ENCODE data around the gene KCNH1.

Gene KCNH1

GRCh38 chr1:210655511-210655910 lies 478.4 kb downstream of the KCNH1 start:
- no peaks in the 10 kb centered on the region for H3K4me1 ChIP-seq (ENCODE audit: control insufficient read depth, insufficient read depth, low read length)
- no peak overlapping the region for H3K4me3 ChIP-seq (ENCODE audit: low read length)
- H3K27ac ChIP-seq (ENCODE audit: low read depth, low read length) = no peak overlapping the region
- H3K36me3 ChIP-seq (ENCODE audit: control insufficient read depth, insufficient read depth, low read length) = no peaks in the 10 kb centered on the region
- no peak overlapping the region for H3K9ac ChIP-seq (ENCODE audit: low read length)
- no peaks in the 10 kb centered on the region for H3K27me3 ChIP-seq (ENCODE audit: control insufficient read depth, insufficient read depth, low read length)

GRCh38 chr1:210654176-210654981 lies 479.6 kb downstream of the KCNH1 start:
- Histone ChIP-seq H3K27ac (ENCODE audit: low read depth, low read length) (no peak overlapping the region), H3K9ac (ENCODE audit: low read length) (no peak overlapping the region), H3K4me1 (ENCODE audit: control insufficient read depth, insufficient read depth, low read length) (no peaks in the 10 kb centered on the region), H3K36me3 (ENCODE audit: control insufficient read depth, insufficient read depth, low read length) (no peaks in the 10 kb centered on the region), H3K27me3 (ENCODE audit: control insufficient read depth, insufficient read depth, low read length) (no peaks in the 10 kb centered on the region), H3K4me3 (ENCODE audit: low read length) (no peak overlapping the region)

DNA sequence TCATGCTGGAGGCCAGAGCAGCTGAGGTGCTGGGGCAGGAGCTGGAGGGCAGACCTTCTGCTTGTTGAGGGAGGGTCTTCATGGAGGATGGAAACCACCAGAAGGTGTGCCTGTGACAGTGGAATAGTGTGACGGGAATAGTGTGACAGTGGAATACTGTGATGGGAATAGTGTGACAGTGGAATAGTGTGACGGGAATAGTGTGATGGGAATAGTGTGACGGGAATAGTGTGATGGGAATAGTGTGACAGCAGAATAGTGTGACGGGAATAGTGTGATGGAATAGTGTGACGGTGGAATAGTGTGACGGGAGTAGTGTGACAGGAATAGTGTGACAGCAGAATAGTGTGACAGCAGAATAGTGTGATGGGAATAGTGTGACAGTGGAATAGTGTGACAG lies 480.2 kb downstream of the KCNH1 start:
- Histone ChIP-seq H3K4me3 (ENCODE audit: low read length) (no peak overlapping the region), H3K27me3 (ENCODE audit: control insufficient read depth, insufficient read depth, low read length) (no peaks in the 10 kb centered on the region), H3K27ac (ENCODE audit: low read depth, low read length) (no peak overlapping the region), H3K9ac (ENCODE audit: low read length) (no peak overlapping the region), H3K36me3 (ENCODE audit: control insufficient read depth, insufficient read depth, low read length) (no peaks in the 10 kb centered on the region), H3K4me1 (ENCODE audit: control insufficient read depth, insufficient read depth, low read length) (no peaks in the 10 kb centered on the region)

DNA sequence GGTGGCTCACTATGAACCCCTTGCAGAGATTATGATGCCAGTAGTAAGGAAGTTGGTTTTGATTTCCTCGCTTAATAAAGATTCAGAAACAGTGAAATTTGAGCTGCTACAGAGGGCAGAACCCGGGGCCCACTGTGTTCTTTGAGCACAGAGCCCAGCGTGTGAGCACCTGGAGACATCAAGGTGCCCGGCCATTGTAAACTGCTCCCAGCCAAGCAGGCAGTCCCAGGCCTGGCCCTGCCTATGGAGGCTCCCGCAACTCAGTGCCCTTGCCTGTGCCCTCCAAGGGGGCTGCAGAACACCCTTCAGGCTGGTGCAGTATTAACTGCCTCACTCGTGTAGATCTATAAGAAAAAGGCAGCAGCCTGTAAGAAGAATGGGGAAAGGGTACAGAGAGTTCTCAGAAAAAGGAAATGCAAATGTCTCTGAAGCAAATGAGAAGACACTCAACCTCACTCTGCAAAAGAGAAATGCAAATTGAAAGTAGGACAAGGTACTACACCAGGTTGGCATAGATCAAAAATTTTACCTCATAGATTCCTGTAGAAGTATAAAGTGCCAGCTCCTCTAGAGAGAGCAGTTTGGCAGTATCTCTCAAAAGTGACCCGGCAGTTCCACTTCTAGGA lies 481.5 kb downstream of the KCNH1 start:
- Histone ChIP-seq H3K4me1 (ENCODE audit: control insufficient read depth, insufficient read depth, low read length) (no peaks in the 10 kb centered on the region), H3K27me3 (ENCODE audit: control insufficient read depth, insufficient read depth, low read length) (no peaks in the 10 kb centered on the region), H3K9ac (ENCODE audit: low read length) (no peak overlapping the region), H3K4me3 (ENCODE audit: low read length) (no peak overlapping the region), H3K36me3 (ENCODE audit: control insufficient read depth, insufficient read depth, low read length) (no peaks in the 10 kb centered on the region), H3K27ac (ENCODE audit: low read depth, low read length) (no peak overlapping the region)

DNA sequence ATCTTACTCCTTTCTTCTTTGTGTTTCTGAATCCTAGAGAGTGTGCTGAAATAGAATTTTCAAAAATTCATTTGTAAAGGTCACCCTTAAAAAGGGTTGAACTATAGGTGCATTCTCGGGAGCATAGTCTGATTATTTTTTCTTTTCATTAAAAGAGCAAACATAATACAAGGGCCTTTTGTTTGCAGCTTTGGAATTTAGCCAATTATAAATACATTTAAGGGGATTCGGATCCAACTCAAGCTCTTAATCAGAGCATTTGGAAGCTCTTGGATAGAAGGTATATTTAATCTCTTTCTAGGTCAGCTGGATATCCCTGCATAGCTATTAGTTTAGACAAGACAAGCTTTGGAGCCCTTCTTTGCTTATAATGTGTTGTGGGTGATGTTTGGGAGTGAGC lies 483.5 kb downstream of the KCNH1 start:
- no peaks in the 10 kb centered on the region for H3K4me1 ChIP-seq (ENCODE audit: control insufficient read depth, insufficient read depth, low read length)
- H3K36me3 ChIP-seq (ENCODE audit: control insufficient read depth, insufficient read depth, low read length) = no peaks in the 10 kb centered on the region
- H3K4me3 ChIP-seq (ENCODE audit: low read length) = no peak overlapping the region
- H3K27ac ChIP-seq (ENCODE audit: low read depth, low read length) = no peak overlapping the region
- H3K27me3 ChIP-seq (ENCODE audit: control insufficient read depth, insufficient read depth, low read length) = no peaks in the 10 kb centered on the region
- H3K9ac ChIP-seq (ENCODE audit: low read length) = no peak overlapping the region

DNA sequence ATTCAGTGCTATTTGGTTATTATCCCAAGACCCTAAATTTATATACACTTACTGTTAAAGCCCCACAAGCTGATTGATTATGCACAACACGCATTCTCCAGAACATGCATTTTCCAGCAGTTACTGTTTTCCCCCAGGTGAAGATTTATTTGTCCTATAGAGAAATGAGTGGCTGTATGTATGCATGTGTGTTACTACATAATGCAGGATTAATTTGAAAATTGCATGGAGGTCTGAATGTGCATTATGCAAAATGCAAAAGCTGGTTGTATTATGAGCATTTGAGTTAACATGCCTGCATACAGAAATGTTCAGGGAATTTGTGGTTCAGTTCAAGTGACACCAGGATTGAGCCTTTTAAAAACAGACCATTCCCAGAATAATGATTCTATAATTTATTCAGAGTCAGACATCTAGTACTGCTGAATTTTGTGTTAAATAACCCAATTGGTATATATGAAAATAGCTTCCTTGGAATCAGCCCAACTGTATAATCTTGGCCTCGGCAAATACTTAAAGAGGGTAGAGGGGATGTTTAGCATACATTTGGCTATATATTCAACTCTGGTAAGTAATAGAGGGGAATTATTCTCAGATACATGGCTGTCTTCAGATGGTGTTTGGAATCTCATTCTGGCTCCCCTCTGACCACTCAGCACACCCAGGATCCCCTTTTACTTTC lies 485.2 kb downstream of the KCNH1 start:
- H3K27ac ChIP-seq (ENCODE audit: low read depth, low read length) = no peak overlapping the region
- no peaks in the 10 kb centered on the region for H3K4me1 ChIP-seq (ENCODE audit: control insufficient read depth, insufficient read depth, low read length)
- no peaks in the 10 kb centered on the region for H3K27me3 ChIP-seq (ENCODE audit: control insufficient read depth, insufficient read depth, low read length)
- H3K36me3 ChIP-seq (ENCODE audit: control insufficient read depth, insufficient read depth, low read length) = no peaks in the 10 kb centered on the region
- H3K4me3 ChIP-seq (ENCODE audit: low read length) = no peak overlapping the region
- no peak overlapping the region for H3K9ac ChIP-seq (ENCODE audit: low read length)

DNA sequence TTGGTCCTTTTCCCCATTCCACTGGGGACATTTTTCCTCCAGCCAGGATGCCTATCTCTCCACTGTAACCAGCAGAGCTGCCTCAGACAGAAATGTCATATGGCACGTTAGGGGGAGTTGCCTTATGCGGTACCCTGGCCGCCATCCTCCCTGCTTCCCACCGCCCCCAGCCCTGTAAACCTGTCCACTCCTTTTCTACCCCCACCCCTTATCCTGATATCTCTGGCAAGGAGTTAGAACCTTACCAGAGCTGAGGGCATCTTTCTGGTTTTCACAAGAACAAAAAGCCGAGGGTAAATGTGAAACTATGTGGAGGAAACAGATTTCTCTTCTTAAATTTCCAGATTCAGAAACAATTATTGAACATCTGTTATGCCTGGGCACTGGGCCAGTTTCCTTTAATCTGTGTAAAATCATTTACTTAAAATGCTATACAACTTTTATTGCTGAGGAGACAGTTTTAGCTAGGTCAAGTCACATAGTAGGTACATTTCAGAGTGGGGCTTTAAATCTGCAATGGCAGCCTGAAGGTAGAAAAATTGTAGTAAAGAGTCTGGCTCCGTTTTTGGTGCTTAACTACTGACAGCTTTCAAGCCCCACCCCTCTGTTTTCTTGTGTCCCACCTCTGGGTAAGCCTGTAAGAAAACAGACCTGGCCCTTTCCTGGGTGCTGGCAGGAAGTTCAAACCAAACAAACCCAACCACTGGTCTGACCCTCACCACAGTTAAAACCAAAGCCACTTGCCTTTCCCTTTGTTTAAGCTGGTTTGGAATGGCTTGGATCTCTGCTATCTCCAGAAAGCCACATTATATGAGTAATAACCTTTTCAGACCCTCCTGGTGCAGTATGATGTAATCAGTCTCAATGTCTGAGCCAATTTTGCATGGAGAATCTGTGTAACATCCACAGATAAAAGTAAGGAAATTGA lies 486.3 kb downstream of the KCNH1 start:
- H3K4me3 ChIP-seq (ENCODE audit: low read length) = no peak overlapping the region
- no peaks in the 10 kb centered on the region for H3K4me1 ChIP-seq (ENCODE audit: control insufficient read depth, insufficient read depth, low read length)
- no peaks in the 10 kb centered on the region for H3K27me3 ChIP-seq (ENCODE audit: control insufficient read depth, insufficient read depth, low read length)
- no peaks in the 10 kb centered on the region for H3K36me3 ChIP-seq (ENCODE audit: control insufficient read depth, insufficient read depth, low read length)
- no peak overlapping the region for H3K9ac ChIP-seq (ENCODE audit: low read length)
- H3K27ac ChIP-seq (ENCODE audit: low read depth, low read length) = no peak overlapping the region

- Histone ChIP-seq H3K4me1 (ENCODE audit: control insufficient read depth, insufficient read depth, low read length) (no peaks in the 10 kb centered on the region), H3K27me3 (ENCODE audit: control insufficient read depth, insufficient read depth, low read length) (no peaks in the 10 kb centered on the region), H3K4me3 (ENCODE audit: low read length) (no peak overlapping the region), H3K9ac (ENCODE audit: low read length) (no peak overlapping the region), H3K36me3 (ENCODE audit: control insufficient read depth, insufficient read depth, low read length) (no peaks in the 10 kb centered on the region), H3K27ac (ENCODE audit: low read depth, low read length) (no peak overlapping the region)
Observed at GRCh38 chr1:210646258-210646616, 487.7 kb downstream of the KCNH1 start.

DNA sequence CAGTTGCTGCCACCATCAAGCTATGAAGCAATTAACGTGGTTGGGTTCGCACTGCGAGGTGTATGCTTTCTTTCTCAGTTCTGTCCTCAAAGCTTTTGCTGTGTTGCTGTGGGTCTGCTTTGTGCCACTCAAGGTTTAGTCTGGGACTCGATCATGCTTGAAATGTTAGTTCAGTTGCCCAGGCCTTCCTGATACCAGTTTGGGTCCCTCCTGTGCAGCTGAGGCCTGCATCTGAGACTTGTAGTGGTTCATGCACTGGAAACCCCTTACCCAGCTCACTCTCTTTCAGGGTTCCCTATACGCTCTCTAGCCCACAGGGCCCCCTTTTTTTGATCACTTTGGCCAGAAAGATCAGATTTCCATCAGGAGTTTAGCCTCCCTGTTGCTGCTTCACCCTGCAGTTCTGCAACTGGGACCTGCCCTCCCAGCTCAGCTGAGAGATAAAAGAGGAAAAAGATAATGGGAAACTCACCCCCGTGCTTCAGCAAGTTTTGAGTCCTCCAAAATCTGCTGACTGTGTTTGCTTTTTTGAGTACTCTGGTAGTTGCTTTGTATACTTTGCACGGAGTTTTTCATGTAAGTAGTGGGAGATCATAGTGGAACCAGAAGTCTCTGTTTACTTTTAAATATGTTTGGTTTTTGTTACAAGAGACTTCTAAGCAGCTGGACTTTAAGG lies 488.2 kb downstream of the KCNH1 start:
- H3K9ac ChIP-seq (ENCODE audit: low read length) = no peak overlapping the region
- no peaks in the 10 kb centered on the region for H3K27me3 ChIP-seq (ENCODE audit: control insufficient read depth, insufficient read depth, low read length)

DNA sequence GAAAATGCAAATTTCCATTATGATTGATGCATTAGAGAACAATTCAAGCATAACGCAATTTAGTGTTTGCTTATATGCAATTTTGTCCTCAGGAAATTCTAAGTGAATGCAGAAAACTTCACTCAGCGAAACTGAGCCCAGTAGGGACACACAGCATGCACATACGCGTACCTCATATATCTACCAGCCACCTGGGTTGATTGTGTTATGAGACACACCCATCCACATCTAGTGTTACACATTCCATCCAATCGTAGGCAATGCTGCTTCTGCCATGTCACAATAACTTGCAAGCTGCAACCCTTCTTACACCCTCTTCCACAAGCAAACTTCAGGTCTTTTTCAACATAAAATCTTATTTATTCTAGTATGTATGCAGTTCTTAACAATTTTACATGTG lies 492.4 kb downstream of the KCNH1 start:
- no peaks in the 10 kb centered on the region for H3K36me3 ChIP-seq (ENCODE audit: control insufficient read depth, insufficient read depth, low read length)
- no peaks in the 10 kb centered on the region for H3K27me3 ChIP-seq (ENCODE audit: control insufficient read depth, insufficient read depth, low read length)
- H3K27ac ChIP-seq (ENCODE audit: low read depth, low read length) = no peak overlapping the region
- no peak overlapping the region for H3K4me3 ChIP-seq (ENCODE audit: low read length)
- no peaks in the 10 kb centered on the region for H3K4me1 ChIP-seq (ENCODE audit: control insufficient read depth, insufficient read depth, low read length)
- H3K9ac ChIP-seq (ENCODE audit: low read length) = no peak overlapping the region

More for the DNA sequence above, 488.2 kb downstream of the KCNH1 start:
- no peaks in the 10 kb centered on the region for H3K36me3 ChIP-seq (ENCODE audit: control insufficient read depth, insufficient read depth, low read length)
- H3K27ac ChIP-seq (ENCODE audit: low read depth, low read length) = no peak overlapping the region
- no peak overlapping the region for H3K4me3 ChIP-seq (ENCODE audit: low read length)
- no peaks in the 10 kb centered on the region for H3K4me1 ChIP-seq (ENCODE audit: control insufficient read depth, insufficient read depth, low read length)

GRCh38 chr1:210635108-210635507 lies 498.8 kb downstream of the KCNH1 start:
- H3K27ac ChIP-seq (ENCODE audit: low read depth, low read length) = no peak overlapping the region
- no peak overlapping the region for H3K9ac ChIP-seq (ENCODE audit: low read length)
- no peak overlapping the region for H3K4me3 ChIP-seq (ENCODE audit: low read length)
- no peaks in the 10 kb centered on the region for H3K27me3 ChIP-seq (ENCODE audit: control insufficient read depth, insufficient read depth, low read length)
- no peaks in the 10 kb centered on the region for H3K36me3 ChIP-seq (ENCODE audit: control insufficient read depth, insufficient read depth, low read length)
- no peaks in the 10 kb centered on the region for H3K4me1 ChIP-seq (ENCODE audit: control insufficient read depth, insufficient read depth, low read length)
